Upper lobe of left lung (tissue), 6 donors: ENCODE results near the gene GAL. TPM values are rescaled to one million over a fixed set of nuclear protein-coding genes. Genes with fewer than 3 reads are reported as not detected.

Source experiments
- ATAC-seq, 2 donors: fragments of 200-7000 bp; cut with Tn5 transposase; one replicate each; pipeline ENCODE4 v1.9.1; 2022; ENCODE audit warnings: mild to moderate bottlenecking in 2 of 2, moderate library complexity in 2 of 2; ENCODE audit not compliant: low FRiP score in 2 of 2
- DNase-seq, 2 donors: peaks; one replicate each; pipeline ENCODE4 v3.0.0-alpha.2; 2019 to 2020
- H3K27ac ChIP-seq, 4 donors: fragments of 200-600 bp; sonication (generic); one replicate each; pipeline ENCODE4 v1.5.1; 2016 to 2019
- H3K27me3 ChIP-seq, 4 donors: fragments of 200-600 bp; sonication (generic); one replicate each; pipeline ENCODE4 v1.5.1; 2017 to 2019
- H3K36me3 ChIP-seq, 4 donors: fragments of 200-600 bp; sonication (generic); one replicate each; pipeline ENCODE4 v1.5.1; 2016 to 2019
- H3K4me1 ChIP-seq, 4 donors: fragments of 200-600 bp; sonication (generic); one replicate each; pipeline ENCODE4 v1.5.1; 2018 to 2019
- H3K4me3 ChIP-seq, 4 donors: fragments of 200-600 bp; sonication (generic); one replicate each; pipeline ENCODE4 v1.5.1; 2017 to 2019; ENCODE audit warnings: mild to moderate bottlenecking in 2 of 4, moderate library complexity in 1 of 4
- H3K9me3 ChIP-seq, 4 donors: fragments of 200-600 bp; sonication (generic); one replicate each; pipeline ENCODE4 v1.5.1; 2018 to 2019
- CTCF ChIP-seq, 6 experiments: fragments of 450-650 bp in 4 of 6; fragments of 200-600 bp in 2 of 6; sonication (generic) in 2 of 6; IDR thresholded peaks; one replicate each; pipeline ENCODE4 v1.5.1; 2016 to 2019; ENCODE audit warnings: antibody characterized with exemption in 6 of 6
- EP300 ChIP-seq, 4 donors: sonication (generic); formaldehyde crosslinking; IDR thresholded peaks; one replicate each; pipeline ENCODE4 v1.5.1; 2017; ENCODE audit warnings: antibody characterized with exemption in 4 of 4, control low read depth in 2 of 4
- POLR2A ChIP-seq, 4 donors: fragments of 450-650 bp; IDR thresholded peaks; one replicate each; pipeline ENCODE4 v1.5.1; 2016 to 2017; ENCODE audit warnings: antibody characterized with exemption in 4 of 4, mild to moderate bottlenecking in 2 of 4
- POLR2AphosphoS5 ChIP-seq, 2 donors: sonication (generic); formaldehyde crosslinking; IDR thresholded peaks; one replicate each; pipeline ENCODE4 v1.5.1; 2017; ENCODE audit warnings: antibody characterized with exemption in 2 of 2
- WGBS, 2 donors: methylation state at CpG; one replicate each; pipeline ENCODE4 v1.1.5; 2017 to 2018; 5-methylcytosine and 5-hydroxymethylcytosine counted together
- total RNA-seq, 6 donors: library from RNA; depleted of rRNA in 4 of 6; stranded (reverse); fragments of >200 nt in 4 of 6; gene quantifications; one replicate each; pipeline versions ENCODE4 v1.1.0 to v1.2.1, GENCODE V29; 2016 to 2021
- donor health status: DM: no; HTN: no; CAD: no; lungs with moderate emphysema.
- donor health status: DM: no; HTN: yes; CAD: no; lungs with severe emphysema.

Gene GAL
- total RNA-seq, 6 donors from 2014 or later, result 0.54 TPM; not detected in 4

GRCh38 chr11:68673306-68673945, 10.9 kb upstream of the GAL start:
- H3K27me3 ChIP-seq, result peaks cover 0 to 3% (median 0%) of the 10 kb centered on the region in 4 donors
- peaks cover 0 to 8% (median 0%) of the 10 kb centered on the region in 4 donors for H3K9me3 ChIP-seq
- DNase-seq (no peak), ATAC-seq (no peak)
- WGBS, 2 donors, result 91 to 92% methylated on average over 6 of the region's 6 CpGs
- H3K27ac ChIP-seq, result no peak overlapping the region
- H3K4me3 ChIP-seq, result no peak overlapping the region
- H3K36me3 ChIP-seq, result no peaks in the 10 kb centered on the region
- TF ChIP-seq POLR2AphosphoS5 (IDR thresholded peaks at IDR 0.05), result no peak
- TF ChIP-seq POLR2A (IDR thresholded peaks at IDR 0.05), result no peak
- TF ChIP-seq EP300 (IDR thresholded peaks at IDR 0.05), result no peak
- TF ChIP-seq CTCF (IDR thresholded peaks at IDR 0.05), result no peak
- H3K4me1 ChIP-seq, result peaks cover 0 to 6% (median 0%) of the 10 kb centered on the region in 4 donors

GRCh38 chr11:68673991-68674390, 10.4 kb upstream of the GAL start:
- DNase-seq, result no peak
- Histone ChIP-seq H3K4me1 (peaks cover 0 to 6% (median 0%) of the 10 kb centered on the region in 4 donors), H3K4me3 (no peak overlapping the region), H3K9me3 (peaks cover 0 to 8% (median 0%) of the 10 kb centered on the region in 4 donors), H3K36me3 (no peaks in the 10 kb centered on the region), H3K27me3 (peaks cover 0 to 3% (median 0%) of the 10 kb centered on the region in 4 donors), H3K27ac (no peak overlapping the region)
- WGBS, 2 donors, result 84 to 92% methylated on average over 11 of the region's 11 CpGs
- no peak for ATAC-seq
- no peak for TF ChIP-seq POLR2AphosphoS5 (IDR thresholded peaks at IDR 0.05)
- no peak for TF ChIP-seq POLR2A (IDR thresholded peaks at IDR 0.05)
- no peak for TF ChIP-seq CTCF (IDR thresholded peaks at IDR 0.05)
- no peak for TF ChIP-seq EP300 (IDR thresholded peaks at IDR 0.05)

GRCh38 chr11:68674461-68674860, 9.9 kb upstream of the GAL start:
- Histone ChIP-seq H3K27ac (no peak overlapping the region), H3K9me3 (peaks cover 0 to 8% (median 0%) of the 10 kb centered on the region in 4 donors), H3K4me1 (peaks cover 0 to 6% (median 0%) of the 10 kb centered on the region in 4 donors), H3K27me3 (peaks cover 0 to 3% (median 0%) of the 10 kb centered on the region in 4 donors), H3K4me3 (no peak overlapping the region), H3K36me3 (no peaks in the 10 kb centered on the region)
- ATAC-seq (no peak), DNase-seq (no peak)
- 93 to 94% methylated on average over 16 of the region's 16 CpGs for WGBS, 2 donors
- no peak for TF ChIP-seq CTCF (IDR thresholded peaks at IDR 0.05)
- no peak for TF ChIP-seq POLR2AphosphoS5 (IDR thresholded peaks at IDR 0.05)
- no peak for TF ChIP-seq POLR2A (IDR thresholded peaks at IDR 0.05)
- TF ChIP-seq EP300 (IDR thresholded peaks at IDR 0.05), result no peak

GRCh38 chr11:68677432-68677831, 6.9 kb upstream of the GAL start:
- DNase-seq, result no peak

GRCh38 chr11:68678031-68678441, 6.3 kb upstream of the GAL start:
- Histone ChIP-seq H3K27ac (no peak overlapping the region), H3K4me3 (no peak overlapping the region), H3K27me3 (peaks cover 0 to 3% (median under 1%) of the 10 kb centered on the region in 4 donors), H3K4me1 (peaks cover 0 to 6% (median 0%) of the 10 kb centered on the region in 4 donors), H3K9me3 (peaks cover 0 to 8% (median 0%) of the 10 kb centered on the region in 4 donors), H3K36me3 (no peaks in the 10 kb centered on the region)
- TF ChIP-seq POLR2AphosphoS5 (IDR thresholded peaks at IDR 0.05) (no peak), POLR2A (IDR thresholded peaks at IDR 0.05) (no peak), EP300 (IDR thresholded peaks at IDR 0.05) (no peak), CTCF (IDR thresholded peaks at IDR 0.05) (no peak)
- 73 to 88% methylated on average over 15 of the region's 15 CpGs for WGBS, 2 donors
- ATAC-seq (no peak), DNase-seq (peak in 1 of 2 donors; percentile 14)

More at GRCh38 chr11:68677432-68677831, 6.9 kb upstream of the GAL start:
- ATAC-seq, result peak; percentile 41 to 66
- Histone ChIP-seq H3K36me3 (no peaks in the 10 kb centered on the region), H3K27me3 (peaks cover 0 to 3% (median 0%) of the 10 kb centered on the region in 4 donors), H3K27ac (no peak overlapping the region), H3K4me1 (peaks cover 0 to 6% (median 0%) of the 10 kb centered on the region in 4 donors), H3K9me3 (peaks cover 0 to 8% (median 0%) of the 10 kb centered on the region in 4 donors), H3K4me3 (no peak overlapping the region)
- 20 to 42% methylated on average over 2 to 4 of the region's 6 CpGs for WGBS, 2 donors
- TF ChIP-seq POLR2A (IDR thresholded peaks at IDR 0.05), result no peak
- TF ChIP-seq POLR2AphosphoS5 (IDR thresholded peaks at IDR 0.05), result peak in 1 of 2 donors; percentile 25
